ENCODE measurements around the gene MCM5.

Gene MCM5

GRCh38 chr22:35381424-35382009 lies 18.4 kb upstream of the MCM5 start:
- Histone ChIP-seq H3K36me3 (ENCODE audit: control insufficient read depth, insufficient read depth, low read length) (no peaks in the 10 kb centered on the region), H3K4me3 (ENCODE audit: low read depth, low read length) (peak overlapping the region; percentile 52), H3K4me1 (peaks cover 3% of the 10 kb centered on the region), H3K79me2 (no peaks in the 10 kb centered on the region), H3K4me2 (ENCODE audit: low read length) (peak overlapping the region; percentile 73), H3K9me3 (ENCODE audit: control insufficient read depth, low read length) (no peaks in the 10 kb centered on the region), H3K27me3 (ENCODE audit: control insufficient read depth, insufficient read depth, low read length) (no peaks in the 10 kb centered on the region), H3K27ac (peak overlapping the region; percentile 56), H3K9ac (no peak overlapping the region), H2AFZ (peak overlapping the region; percentile 93)
- TF ChIP-seq, protein P1, sequence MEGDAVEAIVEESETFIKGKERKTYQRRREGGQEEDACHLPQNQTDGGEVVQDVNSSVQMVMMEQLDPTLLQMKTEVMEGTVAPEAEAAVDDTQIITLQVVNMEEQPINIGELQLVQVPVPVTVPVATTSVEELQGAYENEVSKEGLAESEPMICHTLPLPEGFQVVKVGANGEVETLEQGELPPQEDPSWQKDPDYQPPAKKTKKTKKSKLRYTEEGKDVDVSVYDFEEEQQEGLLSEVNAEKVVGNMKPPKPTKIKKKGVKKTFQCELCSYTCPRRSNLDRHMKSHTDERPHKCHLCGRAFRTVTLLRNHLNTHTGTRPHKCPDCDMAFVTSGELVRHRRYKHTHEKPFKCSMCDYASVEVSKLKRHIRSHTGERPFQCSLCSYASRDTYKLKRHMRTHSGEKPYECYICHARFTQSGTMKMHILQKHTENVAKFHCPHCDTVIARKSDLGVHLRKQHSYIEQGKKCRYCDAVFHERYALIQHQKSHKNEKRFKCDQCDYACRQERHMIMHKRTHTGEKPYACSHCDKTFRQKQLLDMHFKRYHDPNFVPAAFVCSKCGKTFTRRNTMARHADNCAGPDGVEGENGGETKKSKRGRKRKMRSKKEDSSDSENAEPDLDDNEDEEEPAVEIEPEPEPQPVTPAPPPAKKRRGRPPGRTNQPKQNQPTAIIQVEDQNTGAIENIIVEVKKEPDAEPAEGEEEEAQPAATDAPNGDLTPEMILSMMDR (IDR thresholded peaks at IDR 0.05) = no peak

- H3K27ac ChIP-seq = no peak overlapping the region
- H3K27me3 ChIP-seq (ENCODE audit: control insufficient read depth, insufficient read depth, low read length) = no peaks in the 10 kb centered on the region
- H2AFZ ChIP-seq = no peak overlapping the region
- no peak overlapping the region for H3K4me2 ChIP-seq (ENCODE audit: low read length)
- no peaks in the 10 kb centered on the region for H3K9me3 ChIP-seq (ENCODE audit: control insufficient read depth, low read length)
- no peaks in the 10 kb centered on the region for H3K36me3 ChIP-seq (ENCODE audit: control insufficient read depth, insufficient read depth, low read length)
- no peaks in the 10 kb centered on the region for H3K79me2 ChIP-seq
- TF ChIP-seq, protein P1 (IDR thresholded peaks at IDR 0.05) = no peak
- H3K9ac ChIP-seq = no peak overlapping the region
- H3K4me1 ChIP-seq = peaks cover 3% of the 10 kb centered on the region
- H3K4me3 ChIP-seq (ENCODE audit: low read depth, low read length) = no peak overlapping the region
These were observed 16.3 kb upstream of the MCM5 start for GRCh38 chr22:35383679-35384071.

DNA sequence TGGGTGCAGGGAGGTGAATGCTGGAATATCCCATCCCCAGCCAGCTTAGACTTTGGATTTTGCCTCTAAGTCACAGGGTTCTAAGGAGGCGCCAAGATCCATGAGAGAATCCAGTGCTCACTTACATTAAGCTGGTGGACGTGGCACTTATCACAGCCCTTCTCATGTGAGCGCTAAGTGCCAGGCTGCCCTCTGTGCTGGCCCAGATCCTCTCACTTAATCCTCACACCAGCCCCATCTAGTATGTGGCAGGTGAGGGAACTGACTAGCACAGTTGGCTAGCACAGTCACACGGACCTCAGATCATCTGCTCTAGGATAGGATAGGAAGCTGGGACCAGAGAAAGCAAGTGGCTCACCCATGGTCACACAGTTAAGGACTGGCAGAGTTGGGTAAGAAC lies 15.4 kb upstream of the MCM5 start:
- H3K4me1 ChIP-seq = peaks cover 3% of the 10 kb centered on the region
- TF ChIP-seq, protein P1 (IDR thresholded peaks at IDR 0.05) = no peak
- H3K9me3 ChIP-seq (ENCODE audit: control insufficient read depth, low read length) = no peaks in the 10 kb centered on the region
- H3K36me3 ChIP-seq (ENCODE audit: control insufficient read depth, insufficient read depth, low read length) = no peaks in the 10 kb centered on the region
- H3K9ac ChIP-seq = no peak overlapping the region
- H3K27ac ChIP-seq = no peak overlapping the region
- H3K27me3 ChIP-seq (ENCODE audit: control insufficient read depth, insufficient read depth, low read length) = no peaks in the 10 kb centered on the region
- no peak overlapping the region for H3K4me3 ChIP-seq (ENCODE audit: low read depth, low read length)
- no peak overlapping the region for H3K4me2 ChIP-seq (ENCODE audit: low read length)
- no peak overlapping the region for H2AFZ ChIP-seq
- H3K79me2 ChIP-seq = no peaks in the 10 kb centered on the region

DNA sequence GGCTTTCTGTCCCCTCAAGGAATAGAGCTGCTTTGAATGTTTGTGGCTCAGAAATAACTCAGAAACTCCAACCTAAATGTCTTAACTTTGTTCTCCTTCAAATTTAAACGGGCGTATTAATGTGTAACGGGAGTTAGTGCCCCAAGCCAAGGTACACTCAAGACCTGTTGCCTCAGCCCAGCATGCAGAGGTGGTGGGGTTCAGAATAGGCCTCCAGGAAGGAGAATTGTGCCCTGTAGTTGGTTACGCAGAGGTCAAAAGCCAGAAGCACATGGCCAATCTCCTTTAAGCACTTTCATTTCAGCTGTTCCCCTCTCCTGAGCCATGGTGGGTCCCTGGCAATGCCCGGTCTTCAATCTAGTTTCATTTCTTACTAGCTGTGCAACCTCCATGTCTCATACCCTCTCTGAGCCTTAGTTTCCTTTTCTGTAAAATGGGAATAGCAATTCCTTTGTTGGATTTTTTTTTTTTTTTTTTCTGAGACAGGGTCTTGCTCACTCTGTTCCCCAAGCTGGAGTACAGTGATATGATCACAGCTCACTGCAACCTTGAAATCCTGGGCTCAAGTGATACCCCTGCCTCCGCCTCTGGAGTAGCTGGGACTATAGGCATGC lies 14.9 kb upstream of the MCM5 start:
- H3K27me3 ChIP-seq (ENCODE audit: control insufficient read depth, insufficient read depth, low read length) = no peaks in the 10 kb centered on the region
- TF ChIP-seq, protein P1 (IDR thresholded peaks at IDR 0.05) = no peak
- H3K36me3 ChIP-seq (ENCODE audit: control insufficient read depth, insufficient read depth, low read length) = no peaks in the 10 kb centered on the region
- H3K9ac ChIP-seq = no peak overlapping the region
- no peaks in the 10 kb centered on the region for H3K9me3 ChIP-seq (ENCODE audit: control insufficient read depth, low read length)
- no peak overlapping the region for H3K27ac ChIP-seq
- H3K4me3 ChIP-seq (ENCODE audit: low read depth, low read length) = no peak overlapping the region
- no peak overlapping the region for H3K4me2 ChIP-seq (ENCODE audit: low read length)
- peaks cover 3% of the 10 kb centered on the region for H3K4me1 ChIP-seq
- H2AFZ ChIP-seq = no peak overlapping the region
- H3K79me2 ChIP-seq = no peaks in the 10 kb centered on the region

All from parathyroid adenoma (tissue), 2 donors.